Measurements from ENCODE around the gene MAML2. TPM values are rescaled to one million over a fixed set of nuclear protein-coding genes. Genes with fewer than 3 reads are reported as not detected.

MAML2 gene
- total and polyA plus RNA-seq, 2 experiments from 2014 or later = 2.0 to 7.1 TPM

DNA sequence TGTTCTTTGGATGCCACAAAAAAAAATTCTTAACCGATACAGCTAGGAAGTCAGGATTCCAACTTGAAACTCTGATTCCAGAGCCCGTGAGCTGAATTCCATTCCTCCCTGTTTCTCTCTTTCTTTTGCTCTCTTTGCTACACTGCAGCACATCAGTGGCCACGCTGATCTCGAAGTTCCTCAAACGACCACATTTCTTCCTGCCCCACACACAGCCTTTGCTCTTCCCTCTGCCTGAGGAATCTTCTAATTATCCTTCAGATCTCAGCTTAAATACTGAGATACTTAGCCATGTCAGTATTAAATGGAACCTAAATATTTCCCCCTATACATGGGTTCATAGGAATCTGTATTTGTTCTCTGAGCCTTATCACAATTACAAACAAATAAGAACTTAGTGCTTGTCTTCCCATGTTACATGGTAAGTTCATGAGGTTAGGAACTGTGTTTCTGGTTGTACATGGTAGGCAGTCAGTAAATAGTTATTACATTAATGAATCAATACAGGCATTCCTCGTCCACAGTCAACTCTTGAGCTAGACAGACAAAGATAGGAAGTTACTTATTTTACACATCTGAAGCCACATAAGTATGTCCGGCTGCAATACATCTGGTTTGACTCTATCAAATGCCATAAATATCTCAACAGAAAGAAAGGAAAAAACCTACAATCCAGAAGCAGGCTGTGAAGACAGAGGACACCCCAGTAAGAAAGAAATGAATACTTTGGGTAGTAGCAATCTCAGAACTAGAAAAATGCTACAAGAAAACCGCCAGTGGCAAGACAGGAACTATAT is 86.6 kb downstream of the MAML2 start:
- H3K4me1 ChIP-seq (ENCODE audit: insufficient read depth) = peaks cover 27% of the 10 kb centered on the region
- H3K4me3 Mint-ChIP-seq = no peak overlapping the region
- peak overlapping the region; percentile 22; the same call in 1 of the 2 replicates for H3K27ac Mint-ChIP-seq
- H3K27me3 Mint-ChIP-seq (ENCODE audit: insufficient read depth, low read depth, poor library complexity) = no peaks in the 10 kb centered on the region
- no peaks in the 10 kb centered on the region for H4K20me1 ChIP-seq (replicated peaks; ENCODE audit: insufficient read depth)
- peaks cover 49% of the 10 kb centered on the region for H3K4me1 Mint-ChIP-seq
- no peak overlapping the region for H3K4me2 ChIP-seq
- no peaks in the 10 kb centered on the region for H3F3A ChIP-seq (replicated peaks; ENCODE audit: low read depth)
- DNase-seq (ENCODE audit: low spot score) (peak; percentile 36), ATAC-seq (peak; percentile 32; the same call in 1 of the 3 replicates)
- TF ChIP-seq, protein P1, sequence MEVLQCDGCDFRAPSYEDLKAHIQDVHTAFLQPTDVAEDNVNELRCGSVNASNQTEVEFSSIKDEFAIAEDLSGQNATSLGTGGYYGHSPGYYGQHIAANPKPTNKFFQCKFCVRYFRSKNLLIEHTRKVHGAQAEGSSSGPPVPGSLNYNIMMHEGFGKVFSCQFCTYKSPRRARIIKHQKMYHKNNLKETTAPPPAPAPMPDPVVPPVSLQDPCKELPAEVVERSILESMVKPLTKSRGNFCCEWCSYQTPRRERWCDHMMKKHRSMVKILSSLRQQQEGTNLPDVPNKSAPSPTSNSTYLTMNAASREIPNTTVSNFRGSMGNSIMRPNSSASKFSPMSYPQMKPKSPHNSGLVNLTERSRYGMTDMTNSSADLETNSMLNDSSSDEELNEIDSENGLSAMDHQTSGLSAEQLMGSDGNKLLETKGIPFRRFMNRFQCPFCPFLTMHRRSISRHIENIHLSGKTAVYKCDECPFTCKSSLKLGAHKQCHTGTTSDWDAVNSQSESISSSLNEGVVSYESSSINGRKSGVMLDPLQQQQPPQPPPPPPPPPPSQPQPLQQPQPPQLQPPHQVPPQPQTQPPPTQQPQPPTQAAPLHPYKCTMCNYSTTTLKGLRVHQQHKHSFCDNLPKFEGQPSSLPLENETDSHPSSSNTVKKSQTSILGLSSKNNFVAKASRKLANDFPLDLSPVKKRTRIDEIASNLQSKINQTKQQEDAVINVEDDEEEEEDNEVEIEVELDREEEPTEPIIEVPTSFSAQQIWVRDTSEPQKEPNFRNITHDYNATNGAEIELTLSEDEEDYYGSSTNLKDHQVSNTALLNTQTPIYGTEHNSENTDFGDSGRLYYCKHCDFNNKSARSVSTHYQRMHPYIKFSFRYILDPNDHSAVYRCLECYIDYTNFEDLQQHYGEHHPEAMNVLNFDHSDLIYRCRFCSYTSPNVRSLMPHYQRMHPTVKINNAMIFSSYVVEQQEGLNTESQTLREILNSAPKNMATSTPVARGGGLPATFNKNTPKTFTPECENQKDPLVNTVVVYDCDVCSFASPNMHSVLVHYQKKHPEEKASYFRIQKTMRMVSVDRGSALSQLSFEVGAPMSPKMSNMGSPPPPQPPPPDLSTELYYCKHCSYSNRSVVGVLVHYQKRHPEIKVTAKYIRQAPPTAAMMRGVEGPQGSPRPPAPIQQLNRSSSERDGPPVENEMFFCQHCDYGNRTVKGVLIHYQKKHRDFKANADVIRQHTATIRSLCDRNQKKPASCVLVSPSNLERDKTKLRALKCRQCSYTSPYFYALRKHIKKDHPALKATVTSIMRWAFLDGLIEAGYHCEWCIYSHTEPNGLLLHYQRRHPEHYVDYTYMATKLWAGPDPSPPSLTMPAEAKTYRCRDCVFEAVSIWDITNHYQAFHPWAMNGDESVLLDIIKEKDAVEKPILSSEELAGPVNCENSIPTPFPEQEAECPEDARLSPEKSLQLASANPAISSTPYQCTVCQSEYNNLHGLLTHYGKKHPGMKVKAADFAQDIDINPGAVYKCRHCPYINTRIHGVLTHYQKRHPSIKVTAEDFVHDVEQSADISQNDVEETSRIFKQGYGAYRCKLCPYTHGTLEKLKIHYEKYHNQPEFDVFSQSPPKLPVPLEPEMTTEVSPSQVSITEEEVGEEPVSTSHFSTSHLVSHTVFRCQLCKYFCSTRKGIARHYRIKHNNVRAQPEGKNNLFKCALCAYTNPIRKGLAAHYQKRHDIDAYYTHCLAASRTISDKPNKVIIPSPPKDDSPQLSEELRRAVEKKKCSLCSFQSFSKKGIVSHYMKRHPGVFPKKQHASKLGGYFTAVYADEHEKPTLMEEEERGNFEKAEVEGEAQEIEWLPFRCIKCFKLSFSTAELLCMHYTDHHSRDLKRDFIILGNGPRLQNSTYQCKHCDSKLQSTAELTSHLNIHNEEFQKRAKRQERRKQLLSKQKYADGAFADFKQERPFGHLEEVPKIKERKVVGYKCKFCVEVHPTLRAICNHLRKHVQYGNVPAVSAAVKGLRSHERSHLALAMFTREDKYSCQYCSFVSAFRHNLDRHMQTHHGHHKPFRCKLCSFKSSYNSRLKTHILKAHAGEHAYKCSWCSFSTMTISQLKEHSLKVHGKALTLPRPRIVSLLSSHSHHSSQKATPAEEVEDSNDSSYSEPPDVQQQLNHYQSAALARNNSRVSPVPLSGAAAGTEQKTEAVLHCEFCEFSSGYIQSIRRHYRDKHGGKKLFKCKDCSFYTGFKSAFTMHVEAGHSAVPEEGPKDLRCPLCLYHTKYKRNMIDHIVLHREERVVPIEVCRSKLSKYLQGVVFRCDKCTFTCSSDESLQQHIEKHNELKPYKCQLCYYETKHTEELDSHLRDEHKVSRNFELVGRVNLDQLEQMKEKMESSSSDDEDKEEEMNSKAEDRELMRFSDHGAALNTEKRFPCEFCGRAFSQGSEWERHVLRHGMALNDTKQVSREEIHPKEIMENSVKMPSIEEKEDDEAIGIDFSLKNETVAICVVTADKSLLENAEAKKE (CRISPR knock-in tag; IDR thresholded peaks at IDR 0.05) = no peak
- TF ChIP-seq EZH2phosphoT487 (IDR thresholded peaks at IDR 0.05; ENCODE audit: unreplicated experiment) = no peak
- TF ChIP-seq, protein P2, sequence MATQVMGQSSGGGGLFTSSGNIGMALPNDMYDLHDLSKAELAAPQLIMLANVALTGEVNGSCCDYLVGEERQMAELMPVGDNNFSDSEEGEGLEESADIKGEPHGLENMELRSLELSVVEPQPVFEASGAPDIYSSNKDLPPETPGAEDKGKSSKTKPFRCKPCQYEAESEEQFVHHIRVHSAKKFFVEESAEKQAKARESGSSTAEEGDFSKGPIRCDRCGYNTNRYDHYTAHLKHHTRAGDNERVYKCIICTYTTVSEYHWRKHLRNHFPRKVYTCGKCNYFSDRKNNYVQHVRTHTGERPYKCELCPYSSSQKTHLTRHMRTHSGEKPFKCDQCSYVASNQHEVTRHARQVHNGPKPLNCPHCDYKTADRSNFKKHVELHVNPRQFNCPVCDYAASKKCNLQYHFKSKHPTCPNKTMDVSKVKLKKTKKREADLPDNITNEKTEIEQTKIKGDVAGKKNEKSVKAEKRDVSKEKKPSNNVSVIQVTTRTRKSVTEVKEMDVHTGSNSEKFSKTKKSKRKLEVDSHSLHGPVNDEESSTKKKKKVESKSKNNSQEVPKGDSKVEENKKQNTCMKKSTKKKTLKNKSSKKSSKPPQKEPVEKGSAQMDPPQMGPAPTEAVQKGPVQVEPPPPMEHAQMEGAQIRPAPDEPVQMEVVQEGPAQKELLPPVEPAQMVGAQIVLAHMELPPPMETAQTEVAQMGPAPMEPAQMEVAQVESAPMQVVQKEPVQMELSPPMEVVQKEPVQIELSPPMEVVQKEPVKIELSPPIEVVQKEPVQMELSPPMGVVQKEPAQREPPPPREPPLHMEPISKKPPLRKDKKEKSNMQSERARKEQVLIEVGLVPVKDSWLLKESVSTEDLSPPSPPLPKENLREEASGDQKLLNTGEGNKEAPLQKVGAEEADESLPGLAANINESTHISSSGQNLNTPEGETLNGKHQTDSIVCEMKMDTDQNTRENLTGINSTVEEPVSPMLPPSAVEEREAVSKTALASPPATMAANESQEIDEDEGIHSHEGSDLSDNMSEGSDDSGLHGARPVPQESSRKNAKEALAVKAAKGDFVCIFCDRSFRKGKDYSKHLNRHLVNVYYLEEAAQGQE (IDR thresholded peaks at IDR 0.05; ENCODE audit: unreplicated experiment) = no peak
- TF ChIP-seq STAT1 (IDR thresholded peaks at IDR 0.05; ENCODE audit: unreplicated experiment) = no peak
- no peak for TF ChIP-seq NANOG (IDR thresholded peaks at IDR 0.05; ENCODE audit: borderline replicate concordance)
- TF ChIP-seq EZH2 (IDR thresholded peaks at IDR 0.05; ENCODE audit: low read depth, unreplicated experiment) = no peak
- TF ChIP-seq, protein P3, sequence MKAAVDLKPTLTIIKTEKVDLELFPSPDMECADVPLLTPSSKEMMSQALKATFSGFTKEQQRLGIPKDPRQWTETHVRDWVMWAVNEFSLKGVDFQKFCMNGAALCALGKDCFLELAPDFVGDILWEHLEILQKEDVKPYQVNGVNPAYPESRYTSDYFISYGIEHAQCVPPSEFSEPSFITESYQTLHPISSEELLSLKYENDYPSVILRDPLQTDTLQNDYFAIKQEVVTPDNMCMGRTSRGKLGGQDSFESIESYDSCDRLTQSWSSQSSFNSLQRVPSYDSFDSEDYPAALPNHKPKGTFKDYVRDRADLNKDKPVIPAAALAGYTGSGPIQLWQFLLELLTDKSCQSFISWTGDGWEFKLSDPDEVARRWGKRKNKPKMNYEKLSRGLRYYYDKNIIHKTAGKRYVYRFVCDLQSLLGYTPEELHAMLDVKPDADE (IDR thresholded peaks at IDR 0.05) = no peak
- TF ChIP-seq, protein P4, sequence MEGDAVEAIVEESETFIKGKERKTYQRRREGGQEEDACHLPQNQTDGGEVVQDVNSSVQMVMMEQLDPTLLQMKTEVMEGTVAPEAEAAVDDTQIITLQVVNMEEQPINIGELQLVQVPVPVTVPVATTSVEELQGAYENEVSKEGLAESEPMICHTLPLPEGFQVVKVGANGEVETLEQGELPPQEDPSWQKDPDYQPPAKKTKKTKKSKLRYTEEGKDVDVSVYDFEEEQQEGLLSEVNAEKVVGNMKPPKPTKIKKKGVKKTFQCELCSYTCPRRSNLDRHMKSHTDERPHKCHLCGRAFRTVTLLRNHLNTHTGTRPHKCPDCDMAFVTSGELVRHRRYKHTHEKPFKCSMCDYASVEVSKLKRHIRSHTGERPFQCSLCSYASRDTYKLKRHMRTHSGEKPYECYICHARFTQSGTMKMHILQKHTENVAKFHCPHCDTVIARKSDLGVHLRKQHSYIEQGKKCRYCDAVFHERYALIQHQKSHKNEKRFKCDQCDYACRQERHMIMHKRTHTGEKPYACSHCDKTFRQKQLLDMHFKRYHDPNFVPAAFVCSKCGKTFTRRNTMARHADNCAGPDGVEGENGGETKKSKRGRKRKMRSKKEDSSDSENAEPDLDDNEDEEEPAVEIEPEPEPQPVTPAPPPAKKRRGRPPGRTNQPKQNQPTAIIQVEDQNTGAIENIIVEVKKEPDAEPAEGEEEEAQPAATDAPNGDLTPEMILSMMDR (conservative IDR thresholded peaks at IDR 0.05; ENCODE audit: low read depth in 2 of 2) = no peak
- no peak for TF ChIP-seq POLR2AphosphoS5 (IDR thresholded peaks at IDR 0.05; ENCODE audit: low read depth)
- no peak for TF ChIP-seq CREB1 (CRISPR knock-in tag; IDR thresholded peaks at IDR 0.05; ENCODE audit: low read depth)
- TF ChIP-seq ZNF331 (CRISPR knock-in tag; IDR thresholded peaks at IDR 0.05; ENCODE audit: low read depth) = no peak
- TF ChIP-seq JUNB (IDR thresholded peaks at IDR 0.05; ENCODE audit: unreplicated experiment) = no peak
- no peak for TF ChIP-seq ZNF114 (CRISPR knock-in tag; IDR thresholded peaks at IDR 0.05)
- no peaks in the 10 kb centered on the region for H3K36me3 ChIP-seq (ENCODE audit: insufficient read depth)
- H3K9me2 ChIP-seq (ENCODE audit: insufficient read depth) = no peaks in the 10 kb centered on the region
- H3K9me3 Mint-ChIP-seq = no peaks in the 10 kb centered on the region
- no peak overlapping the region for H2AFZ ChIP-seq
- no peak overlapping the region for H3K4me3 ChIP-seq
- H3K27me3 ChIP-seq (ENCODE audit: insufficient read depth) = no peaks in the 10 kb centered on the region
- no peak overlapping the region for H3K27ac ChIP-seq (ENCODE audit: low read depth)
- H3K36me3 Mint-ChIP-seq (ENCODE audit: low read depth) = no peaks in the 10 kb centered on the region
- H3K79me2 ChIP-seq (replicated peaks; ENCODE audit: insufficient read depth) = no peaks in the 10 kb centered on the region; the same call in 1 of the 2 replicates

Measured in GM23338 (cell line).